GM18505 (cell line): ENCODE data around the gene SNX33.
"Not testable (repeated sequence)": the region's sequence is repeated elsewhere in the genome, so short reads cannot be mapped to it uniquely, and the experiment has no call there.

Experiments used
- ATAC-seq: cut with Tn5 transposase; IDR thresholded peaks from one replicate; pipeline ENCODE4 v1.9.1; 2021; ENCODE audit not compliant: unreplicated experiment
- POLR2A ChIP-seq: IDR thresholded peaks from 4 replicates; pipeline ENCODE4 v1.6.1; 2011; ENCODE audit warnings: borderline replicate concordance; ENCODE audit not compliant: insufficient read depth, insufficient read length; ENCODE audit errors: extremely low read depth

SNX33 gene

DNA sequence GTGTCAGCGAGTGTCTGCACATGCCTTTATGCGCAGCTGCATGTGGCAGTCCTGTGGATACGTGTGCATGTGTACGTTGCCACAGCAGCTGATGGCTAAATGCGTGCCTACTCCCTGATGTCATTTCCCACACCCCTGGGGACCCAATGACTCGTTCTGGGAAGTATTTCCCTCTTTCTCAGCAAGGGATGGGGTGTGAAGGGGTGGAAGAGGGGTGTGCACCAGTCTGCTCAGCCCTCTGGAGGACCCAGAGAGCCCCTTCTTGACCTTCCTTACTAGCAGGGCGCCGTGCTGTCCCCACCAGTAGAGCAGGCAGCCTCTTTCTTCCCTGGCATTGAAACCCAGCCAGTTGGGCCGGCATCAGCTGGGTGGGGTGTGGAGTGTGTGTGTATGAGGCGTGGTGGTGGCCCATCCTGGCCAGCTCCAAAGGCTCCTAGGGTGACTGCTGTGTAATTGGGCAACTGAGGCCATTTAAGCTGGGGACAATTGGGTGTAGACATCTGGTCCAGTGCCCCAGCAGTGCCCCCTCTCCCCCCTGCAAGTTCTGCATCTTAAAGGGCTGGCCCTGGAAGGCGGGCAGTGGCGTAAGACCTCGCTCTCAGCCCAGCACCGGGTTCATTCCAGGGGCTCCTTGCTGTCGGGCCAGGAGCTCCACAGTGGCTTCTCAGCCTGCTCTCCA lies 19.2 kb downstream of the SNX33 start:
- TF ChIP-seq POLR2A = no peak
- no peak for ATAC-seq

- no peak for TF ChIP-seq POLR2A
- no peak for ATAC-seq
Measured at GRCh38 chr15:75669191-75669878, 21.6 kb downstream of the SNX33 start.

- TF ChIP-seq POLR2A = no peak
- no peak for ATAC-seq
Measured at GRCh38 chr15:75669879-75670212, 22.1 kb downstream of the SNX33 start.

GRCh38 chr15:75671730-75672602 lies 24.3 kb downstream of the SNX33 start:
- no peak for TF ChIP-seq POLR2A
- no peak for ATAC-seq

GRCh38 chr15:75672646-75673425 lies 25.1 kb downstream of the SNX33 start:
- ATAC-seq = no peak
- no peak for TF ChIP-seq POLR2A

GRCh38 chr15:75673426-75674235 lies 25.9 kb downstream of the SNX33 start:
- no peak for ATAC-seq
- no peak for TF ChIP-seq POLR2A

DNA sequence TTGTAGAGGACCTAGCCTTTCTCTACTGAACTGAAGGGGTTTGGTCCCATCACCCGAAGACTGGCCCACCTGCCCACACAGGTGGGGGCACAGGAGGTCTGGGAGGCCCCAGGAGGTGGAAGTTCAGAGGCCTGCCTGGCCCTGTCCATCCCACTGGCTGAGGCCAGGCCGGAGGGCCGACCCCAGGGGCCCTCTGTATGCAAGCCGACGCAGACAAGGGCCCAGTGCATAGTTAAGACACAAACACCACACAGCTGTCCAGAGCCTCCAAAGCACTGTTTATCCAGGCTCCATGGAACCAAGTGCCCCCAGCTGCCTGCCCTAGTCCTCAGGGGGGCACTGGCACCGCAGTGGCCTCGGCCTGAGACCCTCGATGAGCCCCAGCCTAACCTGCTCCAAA lies 26.7 kb downstream of the SNX33 start:
- no peak for TF ChIP-seq POLR2A
- ATAC-seq = no peak

DNA sequence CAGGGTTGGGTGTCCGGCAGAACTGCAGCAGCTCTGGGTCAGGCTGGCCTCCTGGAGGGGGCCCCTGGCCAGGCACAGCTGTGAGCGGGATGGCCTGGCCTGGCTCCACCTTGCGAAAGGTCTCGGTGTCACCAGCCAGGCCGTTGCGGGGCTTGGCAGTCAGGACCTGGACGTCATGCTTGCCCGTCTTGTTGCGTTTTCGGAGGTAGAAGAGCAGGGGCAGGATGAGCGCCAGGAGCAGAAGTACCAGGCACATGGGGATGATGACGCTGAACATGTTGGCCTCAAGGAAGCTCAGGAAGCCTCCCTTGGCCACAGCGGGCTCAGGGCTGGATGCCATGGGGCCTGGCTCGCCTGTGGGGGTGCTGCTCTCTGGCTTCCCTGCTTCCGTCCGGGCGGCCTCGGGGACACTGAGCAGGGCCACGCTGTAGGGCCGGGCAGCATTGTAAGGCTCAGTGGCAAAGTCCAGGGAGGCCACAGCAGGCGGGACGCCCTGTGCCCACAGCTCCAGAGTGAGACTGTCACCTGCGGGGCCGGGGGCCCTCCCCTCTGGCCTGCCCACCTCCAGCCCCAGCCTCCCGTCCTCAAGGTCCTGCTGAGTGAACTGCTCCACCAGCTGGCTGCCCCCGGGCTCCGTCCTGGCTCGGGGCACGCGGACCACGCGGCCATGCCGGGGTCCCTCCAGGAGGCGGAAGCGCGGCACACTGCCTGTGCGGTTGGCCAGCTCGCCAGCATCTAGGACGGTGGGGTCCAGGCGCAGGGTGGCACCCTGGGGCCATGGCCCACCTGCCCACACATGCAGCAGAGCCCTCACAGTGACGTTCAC lies 28.1 kb downstream of the SNX33 start:
- TF ChIP-seq POLR2A = no peak
- no peak for ATAC-seq

DNA sequence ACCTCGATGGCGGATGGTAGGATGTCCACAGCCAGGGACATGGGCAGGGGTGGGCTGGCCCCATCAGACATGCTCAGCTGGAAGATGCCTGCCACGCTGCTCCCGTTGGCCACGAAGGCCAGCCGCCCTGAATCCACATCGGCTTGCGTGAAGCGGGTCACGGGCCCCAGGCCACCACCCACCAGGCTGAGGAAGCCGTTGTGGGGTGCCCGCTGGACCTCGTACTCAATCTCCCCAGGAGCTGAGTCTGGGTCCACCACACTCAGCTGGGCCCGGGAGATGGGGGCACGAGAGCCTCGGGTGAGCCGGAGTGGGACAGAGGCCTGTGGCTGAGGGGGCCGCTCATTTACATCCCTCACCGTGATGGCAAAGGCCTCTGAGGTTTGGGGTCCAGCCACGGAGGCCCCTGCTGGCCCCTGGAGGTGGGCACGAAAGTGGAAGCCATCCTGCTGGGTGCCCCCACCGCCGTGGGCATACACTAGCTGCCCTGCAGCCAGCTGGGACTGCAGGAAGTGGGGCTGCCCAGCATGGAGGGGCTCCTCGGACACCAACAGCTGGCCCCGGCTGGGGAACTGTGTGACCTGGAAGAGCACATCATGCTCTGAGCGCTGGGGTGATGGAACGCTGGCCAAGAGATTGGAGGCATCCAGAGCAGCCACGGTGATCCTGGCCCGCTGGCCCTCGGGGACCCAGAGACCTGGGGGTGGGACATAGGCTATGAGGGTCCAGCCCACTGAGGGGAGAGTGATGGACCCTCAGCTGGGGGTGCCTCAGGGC lies 29.2 kb downstream of the SNX33 start:
- no peak for ATAC-seq
- no peak for TF ChIP-seq POLR2A

DNA sequence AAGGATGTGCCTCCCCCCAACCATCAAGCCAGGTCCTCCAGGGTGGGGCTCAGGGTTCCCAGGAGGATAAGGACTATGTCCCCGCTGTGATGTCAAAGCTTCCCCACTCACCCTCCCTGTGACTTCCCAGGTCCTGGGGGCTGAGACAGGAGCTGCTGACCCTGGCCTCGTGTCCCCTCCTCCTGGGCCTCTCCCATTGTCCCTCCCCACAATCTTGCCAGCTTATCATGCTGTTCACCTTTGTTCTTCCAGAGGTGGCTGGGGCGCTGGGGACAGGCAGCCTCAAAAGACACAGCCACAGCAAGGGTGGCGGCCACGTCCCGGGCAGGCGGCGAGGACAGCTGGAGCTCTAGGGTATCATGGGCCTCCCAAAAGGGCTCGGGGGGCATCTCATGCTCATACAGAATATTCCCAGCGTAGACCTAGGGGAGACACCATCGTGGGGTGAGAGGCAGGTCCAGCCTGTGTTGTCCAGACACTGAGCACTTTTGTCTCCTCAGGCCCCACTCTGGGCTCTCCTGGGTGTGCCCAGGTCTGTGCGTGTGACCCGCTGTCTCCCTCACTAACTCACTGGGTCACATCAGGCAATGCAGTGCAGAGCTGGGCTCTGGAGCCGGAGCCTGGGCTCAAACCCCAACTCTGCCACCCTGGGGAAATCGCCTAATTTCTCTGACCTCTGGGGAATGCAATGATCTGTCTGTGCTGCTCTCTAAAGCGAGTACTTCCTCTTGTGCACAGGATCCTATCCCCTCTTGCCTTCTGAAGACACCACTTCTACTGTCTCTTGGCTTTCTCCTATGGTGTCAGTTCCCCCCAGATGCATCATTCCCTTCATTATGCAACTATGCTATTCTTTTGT lies 30.0 kb downstream of the SNX33 start:
- TF ChIP-seq POLR2A = no peak
- ATAC-seq = no peak

GRCh38 chr15:75678324-75678690 lies 30.6 kb downstream of the SNX33 start:
- not testable (repeated sequence) for ATAC-seq
